ENCODE data around the gene ITGA4. TPM values are rescaled to one million over a fixed set of nuclear protein-coding genes. Genes with fewer than 3 reads are reported as not detected.

ITGA4 gene
- total RNA-seq, 1 experiment from 2014 or later = not detected

- BruUV-seq (replicated peaks) = no TSS peak
- POLR2A ChIA-PET = no interaction called here
- DNase-seq = no peak
- Histone ChIP-seq H3K36me3 (ENCODE audit: control insufficient read depth, insufficient read depth, low read length) (no peaks in the 10 kb centered on the region), H3K4me3 (ENCODE audit: low read depth, low read length) (no peak overlapping the region), H3K27me3 (replicated peaks; ENCODE audit: control insufficient read depth, insufficient read depth, low read length) (no peaks in the 10 kb centered on the region), H3K4me1 (no peaks in the 10 kb centered on the region), H3K9me3 (no peaks in the 10 kb centered on the region)
- H3K4me1 Mint-ChIP-seq (ENCODE audit: low read depth, unreplicated experiment) = no peaks in the 10 kb centered on the region
- no peak overlapping the region for H3K27ac Mint-ChIP-seq (ENCODE audit: unreplicated experiment)
- CTCF ChIA-PET = no interaction called here
- H3K36me3 Mint-ChIP-seq (ENCODE audit: insufficient read depth, unreplicated experiment) = no peaks in the 10 kb centered on the region
- intact Hi-C loops (cut with micrococcal nuclease; ENCODE audit: unreplicated experiment) = no loop called here
- no peaks in the 10 kb centered on the region for H3K9me3 Mint-ChIP-seq (ENCODE audit: unreplicated experiment)
- H3K4me3 Mint-ChIP-seq (ENCODE audit: unreplicated experiment) = no peak overlapping the region
- peaks cover 12% of the 10 kb centered on the region for H3K27me3 Mint-ChIP-seq (ENCODE audit: insufficient read depth, unreplicated experiment)
- TF ChIP-seq CTCF (IDR thresholded peaks at IDR 0.05; ENCODE audit: insufficient read depth in 1 of 2, low read depth in 1 of 2, low read length in 1 of 2, severe bottlenecking in 1 of 2, unreplicated experiment in 1 of 2) = no peak
These were observed 27.9 kb downstream of the ITGA4 start for GRCh38 chr2:181484851-181485637.

- H3K36me3 Mint-ChIP-seq (ENCODE audit: insufficient read depth, unreplicated experiment) = no peaks in the 10 kb centered on the region
- CTCF ChIA-PET = no interaction called here
- intact Hi-C loops (cut with micrococcal nuclease; ENCODE audit: unreplicated experiment) = no loop called here
- no peaks in the 10 kb centered on the region for H3K9me3 Mint-ChIP-seq (ENCODE audit: unreplicated experiment)
- no peak for TF ChIP-seq CTCF (IDR thresholded peaks at IDR 0.05; ENCODE audit: insufficient read depth in 1 of 2, low read depth in 1 of 2, low read length in 1 of 2, severe bottlenecking in 1 of 2, unreplicated experiment in 1 of 2)
- no peak overlapping the region for H3K27ac Mint-ChIP-seq (ENCODE audit: unreplicated experiment)
- H3K4me1 ChIP-seq = no peaks in the 10 kb centered on the region
- H3K4me1 Mint-ChIP-seq (ENCODE audit: low read depth, unreplicated experiment) = no peaks in the 10 kb centered on the region
- no peaks in the 10 kb centered on the region for H3K36me3 ChIP-seq (ENCODE audit: control insufficient read depth, insufficient read depth, low read length)
- no peak overlapping the region for H3K4me3 Mint-ChIP-seq (ENCODE audit: unreplicated experiment)
- peaks cover 12% of the 10 kb centered on the region for H3K27me3 Mint-ChIP-seq (ENCODE audit: insufficient read depth, unreplicated experiment)
- no peak for DNase-seq
- no TSS peak for BruUV-seq (replicated peaks)
- no peak overlapping the region for H3K4me3 ChIP-seq (ENCODE audit: low read depth, low read length)
- no peaks in the 10 kb centered on the region for H3K9me3 ChIP-seq
- POLR2A ChIA-PET = no interaction called here
- no peaks in the 10 kb centered on the region for H3K27me3 ChIP-seq (replicated peaks; ENCODE audit: control insufficient read depth, insufficient read depth, low read length)
These were observed 28.4 kb downstream of the ITGA4 start for GRCh38 chr2:181485638-181485946.

GRCh38 chr2:181499231-181499630, 42.0 kb downstream of the ITGA4 start:
- no peaks in the 10 kb centered on the region for H3K36me3 ChIP-seq (ENCODE audit: control insufficient read depth, insufficient read depth, low read length)
- no peaks in the 10 kb centered on the region for H3K9me3 Mint-ChIP-seq (ENCODE audit: unreplicated experiment)
- no peak overlapping the region for H3K27ac Mint-ChIP-seq (ENCODE audit: unreplicated experiment)
- BruUV-seq (replicated peaks) = no TSS peak
- no peak overlapping the region for H3K4me3 ChIP-seq (ENCODE audit: low read depth, low read length)
- no peak overlapping the region for H3K4me3 Mint-ChIP-seq (ENCODE audit: unreplicated experiment)
- H3K4me1 ChIP-seq = no peaks in the 10 kb centered on the region
- no peaks in the 10 kb centered on the region for H3K4me1 Mint-ChIP-seq (ENCODE audit: low read depth, unreplicated experiment)
- ChIA-PET CTCF (no interaction called here), POLR2A (no interaction called here)
- no peak for DNase-seq
- H3K9me3 ChIP-seq = no peaks in the 10 kb centered on the region
- no peaks in the 10 kb centered on the region for H3K27me3 ChIP-seq (replicated peaks; ENCODE audit: control insufficient read depth, insufficient read depth, low read length)
- peaks cover 3% of the 10 kb centered on the region for H3K27me3 Mint-ChIP-seq (ENCODE audit: insufficient read depth, unreplicated experiment)
- intact Hi-C loops (cut with micrococcal nuclease; ENCODE audit: unreplicated experiment) = no loop called here
- TF ChIP-seq CTCF (IDR thresholded peaks at IDR 0.05; ENCODE audit: insufficient read depth in 1 of 2, low read depth in 1 of 2, low read length in 1 of 2, severe bottlenecking in 1 of 2, unreplicated experiment in 1 of 2) = no peak
- no peaks in the 10 kb centered on the region for H3K36me3 Mint-ChIP-seq (ENCODE audit: insufficient read depth, unreplicated experiment)

Measured in Caco-2 (cell line).